GM19023 (cell line): ENCODE results near the gene PAX1.

Experiments used
- ATAC-seq: cut with Tn5 transposase; IDR thresholded peaks from one replicate; pipeline ENCODE4 v1.9.1; 2021; ENCODE audit warnings: mild to moderate bottlenecking, moderate library complexity; ENCODE audit not compliant: unreplicated experiment

Gene PAX1

DNA sequence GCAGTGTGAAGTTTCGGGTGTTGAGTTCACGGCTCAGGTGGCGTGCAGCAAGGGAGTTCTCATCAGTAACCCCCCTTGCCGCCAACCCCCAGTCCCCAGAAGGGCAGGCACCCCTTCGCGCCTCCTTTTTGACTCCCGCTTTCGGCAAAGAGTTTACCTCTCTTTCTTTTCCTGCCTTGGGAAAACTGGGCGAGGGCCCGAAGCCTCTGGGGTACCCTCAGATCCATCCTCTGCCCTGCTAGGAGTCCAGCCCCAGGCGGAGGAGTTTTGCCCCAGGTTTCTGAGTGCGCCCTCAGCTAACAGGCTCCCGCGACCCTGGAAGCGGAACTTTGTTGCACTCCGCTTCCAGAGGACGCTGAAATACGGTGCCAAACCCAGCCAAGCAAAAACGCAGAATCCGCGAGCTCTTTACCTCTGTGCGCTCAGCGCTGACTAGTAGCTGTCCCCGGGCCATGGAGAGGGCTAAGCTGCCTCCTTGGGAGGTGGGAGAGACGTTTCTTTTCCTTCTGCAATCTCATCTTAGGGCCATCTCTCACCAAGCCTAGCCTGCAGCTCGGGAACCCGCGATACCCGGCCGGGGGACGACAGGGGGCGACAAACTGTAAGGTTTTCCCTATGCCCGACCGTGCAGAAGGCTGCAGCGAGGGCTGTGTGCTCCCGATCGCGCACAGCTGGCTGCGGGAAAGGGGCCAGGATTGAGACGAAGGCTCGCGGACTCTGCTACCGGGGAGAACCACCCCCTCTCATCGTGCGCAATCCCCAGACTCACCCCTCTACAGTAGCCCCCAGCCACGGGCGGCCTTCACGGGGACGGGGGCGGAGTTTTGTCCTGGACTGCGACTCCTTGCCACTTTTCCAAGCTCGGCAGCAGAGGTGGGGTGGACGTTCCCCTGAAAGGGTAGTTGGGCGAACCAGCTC lies 2.7 kb upstream of the PAX1 start:
- ATAC-seq: no peak

DNA sequence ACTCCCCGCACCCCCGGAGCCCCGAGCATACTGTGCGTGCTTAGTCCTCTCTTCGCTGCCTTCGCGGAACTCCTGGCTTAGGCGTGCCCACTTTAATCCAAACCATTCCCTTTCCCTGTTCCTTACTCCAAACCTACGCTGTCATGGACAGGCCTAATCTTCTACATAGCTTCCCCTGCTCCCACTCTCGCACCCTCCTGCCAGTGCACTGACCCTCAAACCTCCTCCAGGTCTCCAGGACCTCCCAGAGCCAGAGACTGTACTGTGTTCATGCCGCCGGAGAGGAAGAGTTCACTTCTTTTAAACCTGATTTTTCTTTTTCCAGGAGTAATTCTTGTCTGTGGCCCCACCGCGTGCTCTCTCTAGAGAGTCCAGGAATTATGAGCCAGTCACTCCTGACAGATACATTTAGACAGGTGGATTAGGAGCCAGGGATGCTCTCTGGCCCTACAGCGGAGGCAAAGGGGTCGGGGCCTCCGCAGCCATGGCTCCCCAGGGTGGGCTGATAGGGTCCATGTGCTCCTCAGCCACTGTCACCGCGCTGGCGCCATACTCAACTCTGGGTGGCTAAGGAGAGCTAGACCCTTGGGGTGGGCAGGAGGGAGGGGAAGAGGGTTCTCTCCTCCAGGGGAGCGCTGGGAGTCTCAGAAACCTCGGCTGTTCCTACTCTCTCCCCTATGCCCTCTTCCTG lies 1.6 kb upstream of the PAX1 start:
- no peak for ATAC-seq

DNA sequence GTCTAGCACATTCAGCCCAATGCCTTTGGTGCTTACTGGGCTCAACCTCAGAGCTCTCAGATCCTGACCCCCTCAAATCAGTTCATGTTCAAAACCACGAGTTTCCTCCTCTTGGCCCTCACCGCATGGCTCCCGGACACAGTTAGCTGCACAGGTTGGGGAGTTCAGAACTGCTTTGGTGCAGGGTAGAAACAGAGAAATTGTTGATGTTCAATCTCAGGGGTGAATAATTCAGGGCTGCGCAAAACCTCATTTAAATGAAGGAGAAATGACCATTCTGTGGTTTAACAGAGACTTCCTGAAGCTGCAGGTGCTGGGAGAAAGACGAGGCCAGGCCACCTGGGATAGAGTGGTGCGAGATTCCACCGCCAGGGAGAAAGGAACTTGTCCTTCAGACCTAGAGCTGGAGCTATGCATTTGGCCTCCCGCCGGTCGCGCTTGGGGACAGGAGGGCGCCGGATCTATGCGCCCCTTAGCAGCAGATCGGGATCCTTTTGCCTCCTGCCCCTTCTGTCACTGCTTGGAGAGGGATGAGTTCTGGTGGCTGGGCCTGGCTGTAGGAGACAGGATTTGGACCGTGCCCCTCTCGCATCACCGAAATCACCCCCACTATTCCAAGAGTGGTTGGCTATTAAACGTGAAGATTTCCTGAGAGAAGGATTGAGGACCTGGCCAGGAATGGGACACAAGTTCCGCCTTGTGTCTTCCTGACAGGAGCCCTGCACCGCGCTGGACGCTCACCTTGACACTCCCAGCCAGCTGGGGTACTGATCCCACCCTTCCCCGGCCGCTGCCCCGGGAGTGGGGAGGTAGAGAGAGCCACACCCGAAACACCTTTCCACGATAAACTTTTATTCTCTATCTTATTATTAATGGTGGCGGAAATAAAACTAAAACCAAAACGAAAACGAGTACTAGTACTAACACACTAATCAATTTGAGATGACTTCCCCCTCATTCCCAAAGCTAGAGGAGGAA lies 767 bp upstream of the PAX1 start:
- ATAC-seq: no peak

DNA sequence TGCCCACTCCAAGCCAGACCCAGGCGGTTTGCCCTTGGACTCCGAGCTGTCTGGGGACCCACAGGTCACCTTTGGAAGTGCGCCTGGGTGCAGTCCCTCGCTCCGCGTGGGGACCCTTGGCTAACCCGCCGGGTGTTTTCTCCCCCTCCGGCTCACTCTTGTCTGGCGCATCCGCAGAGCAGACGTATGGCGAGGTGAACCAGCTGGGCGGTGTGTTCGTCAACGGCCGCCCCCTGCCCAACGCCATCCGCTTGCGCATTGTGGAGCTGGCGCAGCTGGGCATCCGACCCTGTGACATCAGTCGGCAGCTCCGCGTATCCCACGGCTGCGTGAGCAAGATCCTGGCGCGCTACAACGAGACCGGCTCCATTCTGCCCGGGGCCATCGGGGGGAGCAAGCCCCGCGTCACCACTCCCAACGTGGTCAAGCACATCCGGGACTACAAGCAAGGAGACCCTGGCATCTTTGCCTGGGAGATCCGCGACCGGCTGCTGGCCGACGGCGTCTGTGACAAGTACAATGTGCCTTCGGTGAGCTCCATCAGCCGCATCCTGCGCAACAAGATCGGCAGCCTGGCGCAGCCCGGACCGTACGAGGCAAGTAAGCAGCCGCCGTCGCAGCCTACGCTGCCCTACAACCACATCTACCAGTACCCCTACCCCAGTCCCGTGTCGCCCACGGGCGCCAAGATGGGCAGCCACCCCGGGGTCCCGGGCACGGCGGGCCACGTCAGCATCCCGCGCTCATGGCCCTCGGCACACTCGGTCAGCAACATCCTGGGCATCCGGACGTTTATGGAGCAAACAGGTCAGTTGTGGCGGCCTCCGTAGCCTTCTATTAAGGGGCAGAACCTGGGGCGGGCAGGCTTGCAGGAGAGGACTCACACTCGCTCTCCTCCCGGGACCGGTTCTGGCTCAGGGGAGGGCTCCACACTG lies 1.1 kb downstream of the PAX1 start:
- ATAC-seq: no peak

DNA sequence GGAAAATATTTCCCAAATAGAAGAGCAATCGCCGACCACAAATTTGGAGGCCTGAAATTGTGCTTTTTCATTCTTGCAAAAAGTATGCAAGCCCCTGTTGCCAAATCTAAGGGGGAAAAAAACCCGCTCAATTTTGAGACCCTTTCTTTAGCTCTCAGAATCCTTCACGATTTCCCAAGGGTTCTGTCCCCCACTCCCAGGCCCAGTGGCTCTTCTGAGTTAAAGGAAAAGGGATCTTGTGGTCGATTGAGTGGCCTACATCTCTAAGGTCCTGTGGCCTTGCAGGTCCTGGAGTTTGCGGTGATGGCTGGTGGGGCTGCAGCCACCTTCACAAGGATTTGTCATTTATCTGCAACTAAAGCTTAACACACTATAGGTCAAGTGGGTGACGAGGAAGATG lies 1.8 kb downstream of the PAX1 start:
- no peak for ATAC-seq

DNA sequence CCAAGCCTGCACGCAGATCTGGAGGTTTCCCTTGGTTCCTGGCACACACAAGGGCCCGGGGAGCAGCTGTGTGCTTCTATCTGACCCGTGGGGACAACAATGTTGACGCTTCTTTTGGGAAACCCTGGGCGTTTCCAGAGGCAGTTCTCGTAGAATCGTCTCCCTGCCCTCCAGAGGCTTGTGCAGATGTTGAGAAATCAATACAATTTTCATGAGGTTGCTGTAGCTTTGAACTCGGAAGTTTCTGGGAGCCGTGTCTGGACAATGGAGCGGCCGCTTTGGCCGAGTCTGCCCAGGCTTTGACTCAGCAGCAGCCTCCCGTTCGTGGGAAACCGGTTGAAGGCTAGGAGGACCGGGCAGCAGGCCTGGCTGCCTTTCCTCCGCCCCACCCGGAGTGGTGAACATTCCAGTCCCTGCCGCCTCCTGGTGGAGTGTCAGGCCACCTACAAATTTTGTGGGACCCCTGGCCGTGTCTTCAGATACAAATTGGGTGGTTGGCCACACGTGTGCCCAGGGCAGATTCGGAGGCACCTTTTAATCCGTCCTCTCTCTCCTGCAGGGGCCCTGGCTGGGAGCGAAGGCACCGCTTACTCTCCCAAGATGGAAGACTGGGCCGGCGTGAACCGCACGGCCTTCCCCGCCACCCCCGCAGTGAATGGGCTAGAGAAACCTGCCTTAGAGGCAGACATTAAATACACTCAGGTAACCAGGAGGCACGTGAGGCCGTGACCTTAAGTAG lies 2.7 kb downstream of the PAX1 start:
- ATAC-seq: no peak

DNA sequence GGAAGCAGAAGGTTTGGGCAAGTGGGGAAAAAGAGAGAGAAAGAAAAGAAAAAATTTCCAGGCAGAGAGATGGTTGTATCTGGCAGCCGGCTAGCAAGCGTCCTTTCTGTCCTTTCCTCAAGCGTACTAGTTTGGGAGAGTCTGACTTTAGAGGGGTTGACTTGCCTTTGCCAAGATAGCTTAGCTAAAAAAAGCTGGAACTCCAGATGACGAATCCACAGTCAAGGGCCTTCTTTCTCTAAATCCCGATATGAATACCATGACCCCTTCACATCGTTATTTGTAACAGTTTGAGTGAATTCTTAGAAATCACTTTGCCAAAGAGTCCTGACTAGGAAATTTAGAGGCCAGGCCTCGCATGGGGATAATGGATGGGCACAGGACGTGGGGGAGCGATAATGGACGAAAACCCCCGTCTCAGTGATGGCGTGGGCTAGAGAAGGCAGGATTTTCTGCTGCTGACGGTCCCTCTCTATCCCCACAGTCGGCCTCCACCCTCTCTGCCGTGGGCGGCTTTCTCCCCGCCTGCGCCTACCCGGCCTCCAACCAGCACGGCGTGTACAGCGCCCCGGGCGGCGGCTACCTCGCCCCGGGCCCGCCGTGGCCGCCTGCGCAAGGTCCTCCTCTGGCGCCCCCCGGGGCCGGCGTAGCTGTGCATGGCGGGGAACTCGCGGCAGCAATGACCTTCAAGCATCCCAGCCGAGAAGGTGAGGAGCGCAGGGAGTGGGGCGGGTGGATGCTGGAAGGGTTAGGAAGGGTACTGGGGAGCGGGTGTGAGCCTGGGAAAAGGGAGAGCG lies 3.5 kb downstream of the PAX1 start:
- no peak for ATAC-seq

DNA sequence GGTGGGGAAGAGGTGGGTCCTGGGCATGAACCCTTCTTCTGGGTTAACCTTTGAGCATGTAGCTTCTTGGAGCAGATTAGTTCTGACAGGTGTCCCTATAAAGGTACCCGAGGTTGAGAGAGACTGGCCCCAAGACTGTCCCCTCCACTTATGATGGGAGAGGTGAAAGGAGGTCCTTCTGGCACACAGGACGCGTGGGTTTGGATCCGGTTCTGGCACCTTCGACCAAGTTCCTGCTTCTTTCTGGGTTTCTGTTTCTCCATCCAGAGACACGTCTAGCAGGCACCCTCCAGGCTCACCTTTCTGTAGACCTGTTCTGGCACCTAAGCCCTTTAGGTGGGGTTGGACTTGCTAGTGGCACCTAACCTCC lies 4.1 kb downstream of the PAX1 start:
- ATAC-seq: no peak

DNA sequence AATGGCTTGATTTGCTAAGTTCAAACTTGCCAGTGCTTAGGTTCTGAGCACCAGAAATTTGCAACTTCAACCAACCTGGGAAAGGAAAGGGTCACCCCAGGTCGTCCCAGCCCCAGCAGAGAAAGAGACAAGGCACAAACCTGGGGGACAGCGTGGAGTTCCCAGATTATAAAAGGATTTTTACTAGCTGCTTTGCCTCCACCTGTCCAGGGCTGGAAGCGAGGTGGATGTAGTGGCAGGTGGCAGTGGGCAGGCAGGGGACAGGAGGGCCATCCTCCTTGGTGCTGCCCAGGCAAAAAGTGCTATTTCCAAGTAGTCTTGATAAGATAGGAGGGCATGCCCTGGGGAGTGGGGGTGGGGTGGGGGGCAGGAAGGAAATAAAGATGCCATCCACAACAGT lies 4.9 kb downstream of the PAX1 start:
- ATAC-seq: no peak

DNA sequence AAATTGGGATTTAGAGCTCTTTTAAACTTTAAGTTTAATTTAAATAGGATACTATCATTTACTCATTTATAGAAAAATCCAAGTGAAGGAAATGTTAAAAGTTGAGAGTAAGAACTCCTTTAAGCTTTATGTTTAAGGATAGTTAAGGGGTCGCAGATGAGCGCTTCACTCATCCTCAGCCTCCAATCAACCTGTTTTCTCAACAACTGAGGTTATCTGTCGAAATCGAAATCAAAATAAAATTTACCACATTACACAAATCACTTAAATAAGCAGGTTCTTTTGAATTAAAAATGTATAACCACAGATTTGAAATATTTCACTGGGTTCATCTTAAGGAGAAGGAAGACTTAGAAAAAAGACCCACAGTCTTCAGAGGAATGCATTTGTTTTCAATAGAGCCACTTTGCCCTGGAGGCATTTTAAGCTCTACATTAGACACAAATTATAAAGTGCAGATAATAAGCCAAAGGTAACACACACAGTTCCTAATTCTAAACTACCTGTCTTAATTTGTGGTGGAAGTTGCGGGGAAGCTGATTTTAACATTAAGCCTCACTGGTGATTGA lies 5.5 kb downstream of the PAX1 start:
- no peak for ATAC-seq

DNA sequence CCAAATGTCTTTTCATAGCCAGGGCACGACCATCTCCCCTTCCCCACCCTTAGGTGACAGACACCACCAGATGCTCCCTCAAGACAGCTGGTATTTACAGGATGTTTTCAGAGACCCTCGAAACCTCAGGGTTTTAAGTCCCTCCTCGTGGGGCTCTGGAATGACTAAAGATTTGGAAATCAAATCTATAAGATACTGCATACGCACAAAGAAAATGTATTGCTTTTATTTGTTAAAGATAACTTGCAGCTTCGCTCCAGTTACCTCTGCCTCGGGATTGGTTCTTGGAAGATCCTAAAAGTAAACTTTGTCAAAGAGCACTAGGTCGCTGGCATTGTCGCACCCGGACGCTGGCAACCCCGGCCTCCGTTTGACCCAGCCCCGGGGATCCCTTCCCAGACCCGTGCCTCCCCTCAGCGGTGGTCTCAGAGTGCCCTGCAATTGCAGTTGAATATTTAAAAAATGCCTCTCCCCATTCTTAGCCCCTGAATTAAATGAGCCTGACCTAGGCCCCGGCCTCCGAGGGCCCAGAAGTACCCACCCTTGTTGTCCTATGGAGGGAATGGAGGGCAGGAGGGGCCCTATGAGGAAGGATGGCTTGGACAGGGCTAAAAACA lies 7.1 kb downstream of the PAX1 start:
- ATAC-seq: no peak

DNA sequence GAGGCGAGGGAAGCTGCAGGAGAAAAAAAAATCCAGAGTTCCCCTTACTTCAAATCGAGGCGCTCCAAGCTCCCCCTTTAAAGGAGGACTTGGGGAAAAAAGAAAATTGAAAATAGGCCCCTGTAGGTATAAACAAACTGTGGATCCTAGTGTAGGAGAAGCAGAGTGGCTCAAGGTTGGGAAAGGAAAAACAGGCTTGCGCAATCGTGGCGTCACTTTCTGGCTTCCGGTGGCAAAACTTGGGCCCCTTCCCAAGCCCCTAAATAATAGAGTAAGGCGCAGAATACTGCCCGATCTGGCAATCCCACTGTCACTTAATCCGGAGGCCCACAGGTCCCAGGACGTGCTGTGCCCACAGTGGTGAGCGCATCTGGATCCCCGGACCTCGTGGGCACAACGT lies 8.0 kb downstream of the PAX1 start:
- ATAC-seq: no peak

DNA sequence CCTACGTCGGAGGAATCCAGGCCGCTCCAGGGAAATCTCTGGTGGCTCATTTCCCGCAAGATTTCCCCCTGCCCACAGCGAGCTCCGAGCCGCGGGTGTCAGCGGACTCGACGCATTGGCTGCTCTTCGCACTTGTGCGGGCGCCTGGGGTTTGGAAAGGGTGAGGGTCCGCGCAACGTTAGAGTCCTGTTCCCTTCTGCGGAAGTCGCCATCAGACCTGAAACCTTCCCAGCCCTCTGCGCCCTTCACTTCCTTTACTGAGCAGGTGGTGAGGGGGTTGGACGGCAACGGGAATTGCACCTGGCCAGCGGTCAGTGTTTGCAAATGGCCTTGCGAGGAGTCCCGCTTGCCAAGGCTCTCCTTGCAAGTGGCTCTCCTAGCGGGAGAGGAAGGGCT lies 8.4 kb downstream of the PAX1 start:
- ATAC-seq: no peak

DNA sequence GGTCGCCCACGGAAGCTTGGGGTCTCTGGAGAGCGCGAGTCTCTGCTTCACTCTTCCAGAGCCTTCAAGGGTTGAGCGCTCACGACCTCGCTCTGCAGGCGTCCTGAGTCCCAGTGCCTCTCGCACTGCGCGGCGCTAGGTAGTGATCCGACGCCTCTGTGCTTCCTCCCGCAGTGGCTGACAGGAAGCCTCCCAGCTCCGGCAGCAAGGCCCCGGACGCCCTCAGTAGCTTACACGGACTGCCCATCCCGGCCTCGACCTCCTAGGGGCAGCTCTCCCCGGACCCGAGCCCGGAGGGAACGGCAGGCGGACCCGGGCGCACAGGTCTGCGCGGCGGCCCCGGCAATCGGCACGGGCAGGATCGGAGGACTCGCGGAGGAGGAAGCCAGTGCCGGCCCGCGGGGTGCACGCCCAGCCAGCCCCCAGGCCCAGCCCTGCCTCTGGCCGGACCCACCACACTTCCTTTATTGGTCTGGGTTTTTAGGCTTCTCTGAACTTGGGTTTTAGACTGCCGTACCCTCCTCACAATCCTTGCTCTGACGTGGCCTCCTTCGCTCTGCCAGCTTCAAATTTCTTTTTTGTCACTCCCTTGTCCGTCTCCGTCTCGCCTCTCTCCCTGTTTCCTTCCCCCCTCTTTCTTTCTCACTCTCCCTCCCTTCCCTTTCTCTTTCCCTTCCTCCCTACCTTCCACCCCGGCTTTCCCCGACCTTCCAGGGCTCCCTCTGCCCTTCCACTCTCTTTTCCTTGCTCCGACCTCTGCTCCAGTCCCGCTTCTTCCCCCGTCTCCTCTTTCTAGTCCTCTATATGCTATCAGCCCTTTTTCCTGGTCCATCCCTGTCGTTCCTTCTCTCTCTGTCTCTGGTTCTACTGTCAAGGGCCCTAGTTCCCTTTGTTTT lies 9.1 kb downstream of the PAX1 start:
- no peak for ATAC-seq

DNA sequence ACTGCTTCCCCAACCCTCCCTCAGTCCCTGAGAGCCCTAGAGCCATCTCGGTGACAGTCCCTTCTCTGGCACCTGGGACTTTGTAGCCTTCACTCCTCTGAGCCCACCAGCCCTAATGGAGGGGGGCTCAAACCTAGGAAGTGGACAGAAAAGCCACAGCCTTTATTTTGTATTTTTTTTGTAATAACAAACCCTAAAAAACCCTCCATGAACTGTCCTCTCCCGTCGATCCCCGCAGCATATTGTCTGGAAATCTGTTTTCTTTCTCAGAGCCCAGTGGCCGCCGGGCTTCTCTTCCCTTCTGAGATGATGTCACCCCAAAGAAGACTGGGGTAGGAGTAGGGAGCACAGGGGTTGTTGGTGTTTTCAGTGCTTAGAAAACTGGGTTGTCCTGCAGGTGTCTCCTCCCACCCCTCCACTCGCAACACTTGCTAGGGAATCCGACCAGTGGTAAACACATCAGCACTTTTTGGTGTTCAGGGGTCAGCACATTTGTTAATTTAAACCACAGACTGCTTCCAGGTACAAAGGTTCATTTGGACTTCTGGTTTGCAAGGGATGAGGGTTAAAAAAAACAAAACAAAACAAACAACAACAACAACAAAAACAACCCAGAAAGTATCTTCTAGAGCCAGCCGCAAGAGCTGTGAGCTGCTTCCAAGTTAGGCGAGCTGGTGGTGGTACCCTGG lies 9.9 kb downstream of the PAX1 start:
- ATAC-seq: no peak

DNA sequence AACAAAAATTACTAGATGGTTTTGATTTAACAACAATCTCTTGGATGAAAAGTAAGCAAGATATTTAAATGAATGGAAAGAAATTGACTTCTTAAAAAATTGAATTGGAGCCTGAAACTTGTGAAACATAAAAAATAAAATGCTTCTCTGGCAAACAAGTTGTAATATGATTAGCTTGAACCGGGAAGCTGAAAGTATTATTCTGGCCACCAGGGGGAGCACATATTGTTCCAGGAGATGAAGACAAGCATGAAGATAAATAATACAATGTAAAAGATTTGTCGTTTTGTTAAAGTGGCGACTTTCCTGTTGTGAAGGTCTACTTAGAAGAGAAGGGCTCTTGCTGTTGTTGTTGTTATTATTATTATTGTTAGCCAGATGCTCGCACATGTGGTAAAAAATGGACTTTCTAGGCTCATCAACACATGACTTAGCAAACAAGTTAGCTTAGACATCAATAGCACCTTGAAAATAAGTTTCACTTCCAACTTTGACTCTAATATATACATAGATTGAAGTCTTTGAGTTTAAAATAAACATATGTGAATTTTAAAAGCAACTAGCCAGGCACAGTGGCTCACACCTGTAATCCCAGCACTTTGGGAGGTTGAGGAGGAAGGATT lies 14.2 kb downstream of the PAX1 start:
- no peak for ATAC-seq
